Sigmoid colon (tissue), 4 donors: ENCODE measurements around the gene APEH.

Source experiments
- CTCF ChIP-seq, 4 experiments: fragments of 450-650 bp in 3 of 4; fragments of 200-600 bp in 1 of 4; IDR thresholded peaks; one replicate each; pipeline ENCODE4 v1.5.1; 2016 to 2019; ENCODE audit warnings: antibody characterized with exemption in 4 of 4, mild to moderate bottlenecking in 3 of 4, moderate library complexity in 2 of 4
- EP300 ChIP-seq, 4 donors: sonication (generic); formaldehyde crosslinking; IDR thresholded peaks; one replicate each; pipeline ENCODE4 v1.6.1; 2017; ENCODE audit warnings: antibody characterized with exemption in 4 of 4
- POLR2A ChIP-seq, 2 donors: fragments of 450-650 bp; IDR thresholded peaks; one replicate each; pipeline ENCODE4 v1.6.1; 2016; ENCODE audit warnings: antibody characterized with exemption in 2 of 2, mild to moderate bottlenecking in 2 of 2, moderate library complexity in 2 of 2
- POLR2AphosphoS5 ChIP-seq, 4 donors: sonication (generic); formaldehyde crosslinking; IDR thresholded peaks; one replicate each; pipeline ENCODE4 v1.6.1; 2017; ENCODE audit warnings: antibody characterized with exemption in 4 of 4

GRCh38 chr3:49665822-49666519 is 8.2 kb upstream of the APEH start:
- TF ChIP-seq POLR2AphosphoS5 (IDR thresholded peaks at IDR 0.05) = no peak
- TF ChIP-seq CTCF (IDR thresholded peaks at IDR 0.05) = no peak
- TF ChIP-seq EP300 (IDR thresholded peaks at IDR 0.05) = no peak
- no peak for TF ChIP-seq POLR2A (IDR thresholded peaks at IDR 0.05)
